ENCODE data around the gene CLASP1.
"Not testable (repeated sequence)": the region's sequence is repeated elsewhere in the genome, so short reads cannot be mapped to it uniquely, and the experiment has no call there.

Gene CLASP1

GRCh38 chr2:121498731-121499130 is 150.5 kb downstream of the CLASP1 start:
- DNase-seq, result no peak

GRCh38 chr2:121492409-121492808 is 156.9 kb downstream of the CLASP1 start:
- no peak for DNase-seq

DNA sequence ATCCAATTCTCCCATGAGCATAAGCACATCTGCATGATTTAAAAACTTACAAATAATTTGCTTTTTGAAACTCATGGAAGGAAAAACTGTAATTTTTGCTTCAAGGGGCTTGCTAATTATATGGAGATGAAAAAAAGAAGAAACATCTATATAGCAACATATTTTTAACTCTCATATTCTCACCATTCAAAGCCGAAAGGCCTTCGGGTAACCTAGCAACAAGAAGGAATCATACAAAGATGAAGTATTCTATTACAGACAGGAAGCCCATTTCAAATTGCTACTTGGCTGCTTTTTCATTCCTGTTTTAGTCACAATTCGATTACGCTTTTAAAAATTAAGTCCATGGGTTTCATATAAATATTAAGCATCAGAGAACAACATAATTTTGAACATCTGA is 157.7 kb downstream of the CLASP1 start:
- DNase-seq, result no peak

GRCh38 chr2:121490584-121491133 is 158.6 kb downstream of the CLASP1 start:
- no peak for DNase-seq

DNA sequence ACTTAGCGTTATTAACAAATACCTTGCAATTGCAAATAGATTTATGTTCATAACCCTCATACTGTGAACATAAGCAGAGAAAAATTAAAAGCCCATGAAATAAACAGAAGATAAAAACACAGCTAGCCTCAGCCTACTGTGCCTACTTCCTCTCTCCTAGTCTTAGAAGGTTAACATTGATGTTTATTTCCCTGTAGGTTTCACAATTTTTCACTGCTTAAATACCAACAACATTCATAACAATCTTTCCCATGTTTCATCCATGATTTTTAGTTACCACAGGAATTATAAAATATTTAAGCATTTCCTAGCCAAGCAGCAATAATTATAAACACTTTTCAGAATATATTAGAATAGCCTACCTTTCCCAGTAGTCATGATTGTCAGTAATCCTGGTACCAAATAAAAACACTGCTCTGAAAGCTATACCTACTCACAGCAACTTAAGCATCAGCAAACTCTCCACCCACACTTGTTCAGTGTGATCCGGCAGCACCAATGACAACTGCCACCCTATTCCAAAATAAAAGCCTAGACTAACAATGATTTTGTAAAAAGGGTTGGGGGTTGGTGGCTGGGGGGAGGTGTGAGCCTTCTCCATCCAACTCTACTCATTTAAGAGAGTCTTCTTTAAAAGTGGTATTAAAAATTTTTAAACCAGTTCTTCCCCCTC is 159.2 kb downstream of the CLASP1 start:
- DNase-seq, result no peak

DNA sequence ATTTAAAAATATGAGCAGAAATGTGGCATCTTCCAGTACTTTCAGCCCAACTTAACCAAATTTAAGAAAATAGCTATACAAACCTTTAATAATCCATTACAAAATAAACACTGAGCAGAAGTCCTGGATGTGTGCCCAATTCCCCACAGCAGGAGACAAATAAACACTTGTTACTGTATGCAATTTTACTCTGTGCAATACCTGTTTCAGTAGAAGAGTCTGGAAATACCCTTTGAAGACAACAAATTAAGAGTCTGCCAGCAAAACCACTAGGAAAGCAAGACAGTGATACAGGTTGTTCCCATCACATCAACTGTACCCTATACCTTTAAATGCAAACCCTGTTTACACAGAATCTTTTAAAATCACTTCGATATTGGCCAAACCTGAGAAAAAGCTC is 160.0 kb downstream of the CLASP1 start:
- no peak for DNase-seq

DNA sequence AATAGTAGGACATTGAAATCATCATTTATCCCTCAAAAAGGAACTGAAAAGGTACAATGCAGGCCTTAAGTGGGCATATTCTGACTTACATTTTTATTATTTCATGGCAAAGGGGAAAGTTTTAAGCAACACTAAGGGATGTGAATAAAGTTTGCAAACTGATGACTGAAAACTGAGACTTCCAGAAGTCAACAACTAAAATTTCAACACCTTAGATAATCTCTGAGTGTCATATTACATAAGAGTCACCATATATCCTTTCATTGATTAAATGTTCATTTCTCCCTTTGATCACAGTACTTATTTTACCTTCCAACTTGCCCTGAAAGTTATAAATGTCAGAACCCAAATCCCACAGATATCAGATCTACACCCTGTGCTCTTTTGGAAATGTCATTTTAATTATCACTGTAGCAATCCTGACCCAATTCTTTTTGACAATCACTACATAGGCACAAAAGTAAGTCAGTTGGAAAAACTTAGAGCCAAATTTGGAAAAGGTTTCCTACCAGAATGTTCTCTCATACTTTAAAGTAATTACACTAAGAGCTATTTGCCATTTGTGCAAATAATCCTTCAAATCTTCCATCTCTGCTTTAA is 163.0 kb downstream of the CLASP1 start:
- no peak for DNase-seq

- DNase-seq, result no peak
Measured at GRCh38 chr2:121485039-121485438, 164.2 kb downstream of the CLASP1 start.

DNA sequence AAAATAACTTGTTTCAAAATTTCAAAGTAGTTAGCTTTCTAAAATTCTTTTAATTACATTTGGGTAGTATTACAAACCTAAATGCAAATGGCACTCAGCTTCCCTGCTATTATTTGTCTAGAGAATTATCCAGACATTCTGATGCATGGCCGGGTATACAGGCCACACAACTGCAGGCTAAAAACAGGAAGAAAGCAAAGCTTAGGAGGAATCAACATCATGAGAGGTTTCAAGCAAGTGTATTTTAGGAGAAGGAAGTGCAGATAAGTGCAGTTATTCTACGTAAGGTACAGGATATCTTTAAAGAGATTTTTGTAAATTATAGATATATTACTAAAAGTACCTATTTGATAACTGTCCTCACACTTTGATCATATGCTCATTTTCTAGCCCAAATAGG is 165.4 kb downstream of the CLASP1 start:
- DNase-seq, result no peak

DNA sequence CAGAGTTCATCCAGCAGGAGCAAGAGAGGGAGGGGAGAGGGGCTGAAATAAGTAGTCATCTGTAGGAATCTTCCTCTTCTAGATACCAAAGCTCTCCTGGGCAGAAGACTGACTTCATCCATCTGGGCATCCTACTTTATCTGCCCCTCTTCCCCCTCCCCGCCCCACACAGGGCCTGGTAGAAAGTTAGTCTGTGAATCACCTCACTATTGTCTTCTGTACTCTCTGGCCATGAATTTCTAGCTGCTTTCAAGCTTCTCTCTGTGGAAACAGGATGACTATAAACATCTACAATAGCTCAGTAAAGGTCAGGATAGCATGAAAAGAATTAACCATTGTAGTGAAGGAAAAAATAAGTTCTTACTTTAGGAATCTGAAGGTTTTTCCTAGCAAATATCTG is 166.2 kb downstream of the CLASP1 start:
- no peak for DNase-seq

DNA sequence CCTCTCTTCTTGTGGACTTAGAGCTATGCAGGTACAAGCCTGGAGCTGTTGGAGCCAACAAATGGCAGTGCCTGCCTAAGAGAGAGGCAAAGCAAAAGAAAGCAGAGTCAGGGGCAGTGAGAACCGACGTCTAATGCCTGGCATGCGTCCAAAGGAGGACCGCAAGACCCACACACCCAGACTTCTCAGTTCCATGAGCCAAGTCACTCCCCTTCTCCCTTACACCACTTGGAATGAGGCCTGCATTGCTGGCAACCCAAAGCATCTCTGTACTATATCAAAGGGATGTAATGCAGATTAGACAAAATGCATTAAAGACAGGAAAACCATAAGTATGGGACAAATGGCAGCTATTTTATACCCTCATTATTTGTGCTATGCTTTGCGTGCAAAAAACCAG is 168.4 kb downstream of the CLASP1 start:
- no peak for DNase-seq

- DNase-seq, result no peak
Measured at GRCh38 chr2:121479882-121480522, 169.3 kb downstream of the CLASP1 start.

DNA sequence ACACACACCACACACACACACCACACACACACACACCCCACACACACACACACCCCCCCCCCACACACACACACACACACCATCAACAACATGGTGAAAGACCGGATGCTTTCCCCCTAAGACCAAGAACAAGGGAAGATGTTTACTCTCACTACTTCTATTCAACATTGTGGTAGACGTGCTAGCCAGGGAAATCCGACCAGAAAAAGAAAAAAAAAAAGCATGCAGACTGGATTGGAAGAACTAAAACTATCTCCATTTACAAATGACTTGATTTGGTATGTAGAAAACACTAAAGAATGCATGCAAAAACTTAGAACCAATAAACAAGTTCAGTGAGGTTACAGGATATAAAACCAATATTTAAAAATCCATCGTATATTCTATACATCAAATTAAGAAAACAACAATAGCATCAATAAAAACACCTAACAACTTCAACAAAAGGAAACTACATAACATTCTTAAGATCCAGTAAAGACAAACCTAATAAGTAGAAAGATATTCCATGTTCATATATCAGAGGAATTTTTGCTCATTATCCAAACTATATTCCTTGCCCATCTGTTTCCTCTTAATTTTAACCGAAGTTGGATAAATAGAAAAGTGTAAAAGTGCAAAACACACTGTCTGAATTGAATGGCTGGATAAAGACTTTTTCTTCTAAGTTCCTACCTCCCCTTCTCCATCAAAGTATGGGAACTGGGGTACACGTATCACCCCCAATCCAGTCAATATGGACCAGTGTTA is 170.1 kb downstream of the CLASP1 start:
- no peak for DNase-seq

- DNase-seq, result not testable (repeated sequence)
Measured at GRCh38 chr2:121478358-121478995, 170.8 kb downstream of the CLASP1 start.

GRCh38 chr2:121476684-121477083 is 172.6 kb downstream of the CLASP1 start:
- no peak for DNase-seq

DNA sequence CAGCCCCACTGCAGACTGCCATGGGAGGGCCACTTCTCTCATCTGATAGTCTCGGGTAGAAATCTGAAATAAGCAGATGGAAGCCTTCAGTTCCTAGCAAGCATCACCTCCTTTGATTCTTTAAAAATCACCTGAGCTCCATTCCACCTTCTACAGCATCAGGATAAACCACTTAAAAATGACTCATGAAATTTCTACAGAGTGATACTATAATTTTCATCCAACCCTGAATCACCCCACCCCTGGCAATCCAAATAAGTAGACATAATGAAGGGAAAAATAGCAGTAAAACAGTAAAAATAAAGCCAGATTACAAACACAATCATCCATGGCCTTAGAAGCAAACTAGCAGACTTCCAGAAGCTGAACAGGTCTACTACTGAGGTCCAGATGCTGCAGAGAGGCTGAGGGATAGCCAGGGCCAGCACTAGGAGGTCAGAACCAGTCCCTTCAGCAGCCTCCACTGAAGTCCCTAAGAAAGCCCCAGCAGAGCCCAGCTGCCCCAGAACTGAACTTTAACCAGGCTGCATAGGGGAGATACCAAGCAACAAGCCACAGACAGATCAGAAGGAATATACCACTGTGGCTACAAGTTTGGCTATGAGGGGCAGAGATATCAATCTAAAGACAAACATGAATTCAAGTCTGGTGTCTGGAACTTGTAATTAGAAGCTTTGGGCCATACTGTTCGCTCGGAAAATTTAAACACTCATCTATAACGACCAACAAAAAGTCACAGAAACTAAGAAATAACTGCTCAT is 173.3 kb downstream of the CLASP1 start:
- no peak for DNase-seq

DNA sequence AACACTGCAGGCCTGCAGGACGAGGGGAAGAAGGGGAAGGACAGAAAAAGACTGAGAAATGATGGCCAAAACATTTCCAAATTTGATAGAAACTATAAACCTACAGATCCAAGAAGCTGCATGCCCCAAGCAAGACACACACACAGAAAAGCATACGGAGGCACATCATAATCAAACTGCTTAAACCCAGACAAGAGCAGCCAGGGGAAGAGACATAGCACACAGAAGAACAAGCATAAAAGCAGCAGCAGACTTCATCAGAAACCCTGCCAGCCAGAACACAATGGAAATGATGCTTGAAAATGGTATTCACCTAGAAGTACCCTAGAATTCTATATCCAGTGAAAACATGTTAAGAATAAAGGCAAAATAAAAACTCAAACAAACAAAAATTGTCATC is 175.8 kb downstream of the CLASP1 start:
- no peak for DNase-seq

DNA sequence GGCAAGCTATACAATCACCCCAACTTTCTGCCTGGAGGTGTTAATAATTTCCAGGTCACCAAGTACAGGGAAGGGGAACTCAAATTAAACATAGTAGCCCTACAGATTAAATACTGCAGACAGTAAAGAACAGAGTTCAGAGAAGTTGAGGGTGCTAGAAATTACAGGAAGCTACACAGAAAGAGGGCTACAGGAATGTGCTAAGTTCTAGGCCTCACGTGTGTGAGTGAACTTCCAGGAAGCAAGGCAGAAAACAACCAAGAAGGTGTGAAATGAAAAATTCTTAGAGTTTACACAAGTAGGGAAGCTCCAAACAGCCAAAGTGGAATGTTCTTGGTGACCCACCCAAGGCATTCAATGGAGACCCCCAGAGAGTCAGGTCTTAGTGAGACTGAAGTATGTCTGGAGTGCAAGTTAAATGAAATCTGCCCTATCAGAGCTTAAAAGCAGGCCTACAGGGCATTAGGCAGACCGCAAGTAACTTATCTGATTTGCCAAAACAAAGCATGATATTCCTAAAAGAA is 176.7 kb downstream of the CLASP1 start:
- no peak for DNase-seq

- DNase-seq, result no peak
Measured at GRCh38 chr2:121471532-121472469, 177.5 kb downstream of the CLASP1 start.

DNA sequence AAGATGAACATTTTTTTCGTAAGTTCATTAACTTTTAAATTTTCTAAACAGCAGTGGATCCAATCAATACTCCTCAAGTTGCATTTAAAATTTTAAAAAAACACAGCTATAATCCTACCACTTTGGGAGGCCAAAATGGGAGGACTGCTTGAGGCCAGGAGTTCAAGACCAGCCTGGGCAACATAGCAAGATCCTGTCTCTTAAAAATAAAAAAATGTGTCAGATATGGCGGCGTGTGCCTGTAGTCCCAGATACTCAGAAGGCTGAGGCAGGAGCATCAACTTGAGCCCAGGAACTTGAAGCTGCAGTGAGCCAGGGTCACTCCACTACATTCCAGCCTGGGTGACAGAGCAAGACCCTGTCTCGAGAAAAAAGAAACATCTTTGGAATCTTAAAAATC is 178.3 kb downstream of the CLASP1 start:
- DNase-seq, result no peak

GRCh38 chr2:121469356-121469755 is 179.9 kb downstream of the CLASP1 start:
- no peak for DNase-seq
